Effector memory CD4-positive, alpha-beta T cell (primary cell): ENCODE data around the gene SLC4A1AP.
"Not testable (repeated sequence)": the region's sequence is repeated elsewhere in the genome, so short reads cannot be mapped to it uniquely, and the experiment has no call there.

ENCODE experiments used
- DNase-seq, 3 donors: peaks; one replicate each; pipeline ENCODE4 v3.0.0-alpha.2; 2020
- H3K27ac ChIP-seq: 2 replicates; pipeline ENCODE4 v1.7.0; 2013; ENCODE audit warnings: mild to moderate bottlenecking, low read length, moderate library complexity; ENCODE audit not compliant: insufficient read depth, poor library complexity, severe bottlenecking
- H3K27me3 ChIP-seq: replicated peaks from 2 replicates; pipeline ENCODE4 v1.7.0; 2013; ENCODE audit warnings: mild to moderate bottlenecking, low read length; ENCODE audit not compliant: insufficient read depth, control insufficient read depth, poor library complexity, severe bottlenecking
- H3K36me3 ChIP-seq: 2 replicates; pipeline ENCODE4 v1.7.0; 2013; ENCODE audit warnings: mild to moderate bottlenecking, low read length, moderate library complexity; ENCODE audit not compliant: control insufficient read depth, insufficient read depth
- H3K4me1 ChIP-seq: 2 replicates; pipeline ENCODE4 v1.7.0; 2013; ENCODE audit warnings: low read length, mild to moderate bottlenecking; ENCODE audit not compliant: control insufficient read depth, insufficient read depth, poor library complexity, severe bottlenecking
- H3K4me3 ChIP-seq: 2 replicates; pipeline ENCODE4 v1.7.0; 2013; ENCODE audit warnings: low read length, low read depth, mild to moderate bottlenecking; ENCODE audit not compliant: insufficient read depth, poor library complexity, severe bottlenecking
- H3K9me3 ChIP-seq: 2 replicates; pipeline ENCODE4 v1.7.0; 2013; ENCODE audit warnings: mild to moderate bottlenecking, low read length, moderate library complexity; ENCODE audit not compliant: control insufficient read depth
- total RNA-seq, 3 donors: gene quantifications; one replicate each; lab custom pipeline; 2026; lab: John Stamatoyannopoulos, UW

The SLC4A1AP gene
- 34.1 to 47.8 (median 45.1) reads per million in 3 donors for total RNA-seq

DNA sequence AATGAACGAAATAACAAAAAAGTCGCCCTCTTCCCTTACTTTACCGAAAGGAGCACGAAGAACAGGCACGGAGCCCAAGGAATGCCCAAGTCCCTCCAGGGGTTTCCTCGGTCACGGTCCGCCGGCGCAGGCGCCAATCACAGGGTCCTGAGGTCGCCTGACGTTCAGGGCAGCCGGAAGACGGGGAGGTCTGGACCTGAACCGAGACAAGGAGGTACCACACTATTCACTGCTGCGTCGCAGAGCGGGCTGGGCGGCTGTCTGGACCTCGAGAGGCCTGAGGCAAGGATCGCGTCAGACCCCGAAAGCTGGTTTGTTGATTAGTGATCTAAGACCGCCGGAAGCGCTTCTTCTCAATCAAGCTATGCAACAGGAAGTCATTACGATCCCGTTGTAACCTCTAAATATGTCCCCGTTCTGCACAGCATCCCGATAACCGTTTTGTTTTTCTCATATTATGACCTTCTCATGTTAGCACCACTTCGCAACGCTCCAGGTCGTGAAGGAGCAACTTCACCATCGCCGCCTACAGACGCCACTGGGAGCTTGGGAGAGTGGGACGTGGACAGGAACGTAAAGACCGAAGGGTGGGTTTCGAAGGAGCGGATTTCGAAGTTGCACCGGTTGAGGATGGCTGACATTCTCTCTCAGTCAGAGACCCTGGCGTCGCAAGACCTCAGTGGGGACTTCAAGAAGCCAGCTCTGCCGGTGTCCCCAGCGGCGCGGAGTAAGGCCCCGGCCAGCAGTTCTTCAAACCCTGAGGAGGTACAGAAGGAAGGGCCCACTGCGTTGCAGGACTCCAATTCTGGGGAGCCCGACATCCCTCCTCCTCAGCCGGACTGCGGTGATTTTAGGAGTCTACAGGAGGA is at the start of gene SLC4A1AP, which contains the start of gene SUPT7L:
Gene SLC4A1AP (plus strand): TSS at position 605 of the 869 bp plus-strand sequence. CDS start 26 bp downstream, at position 631.
Gene SUPT7L (minus strand): TSS at position 330 of the 869 bp plus-strand sequence. CDS start 1,422 bp downstream, outside the sequence.
- peak within 1 kb of the TSS; percentile 96 for H3K27ac ChIP-seq
- no peaks in the 10 kb centered on the region for H3K27me3 ChIP-seq
- peak within 1 kb of the TSS; percentile 88 for H3K4me3 ChIP-seq
- peak; percentile 48 to 67 (median 65) for DNase-seq
- H3K9me3 ChIP-seq, result no peaks in the 10 kb centered on the region
- H3K36me3 ChIP-seq, result peaks cover 32% of the 10 kb centered on the region
- peaks cover 19% of the 10 kb centered on the region for H3K4me1 ChIP-seq

GRCh38 chr2:27613985-27614384 is 49.7 kb upstream of the SLC4A1AP start:
- Histone ChIP-seq H3K27ac (no peak overlapping the region), H3K4me1 (no peaks in the 10 kb centered on the region), H3K27me3 (no peaks in the 10 kb centered on the region), H3K4me3 (no peak overlapping the region), H3K36me3 (peaks cover 64% of the 10 kb centered on the region), H3K9me3 (no peaks in the 10 kb centered on the region)
- no peak for DNase-seq

DNA sequence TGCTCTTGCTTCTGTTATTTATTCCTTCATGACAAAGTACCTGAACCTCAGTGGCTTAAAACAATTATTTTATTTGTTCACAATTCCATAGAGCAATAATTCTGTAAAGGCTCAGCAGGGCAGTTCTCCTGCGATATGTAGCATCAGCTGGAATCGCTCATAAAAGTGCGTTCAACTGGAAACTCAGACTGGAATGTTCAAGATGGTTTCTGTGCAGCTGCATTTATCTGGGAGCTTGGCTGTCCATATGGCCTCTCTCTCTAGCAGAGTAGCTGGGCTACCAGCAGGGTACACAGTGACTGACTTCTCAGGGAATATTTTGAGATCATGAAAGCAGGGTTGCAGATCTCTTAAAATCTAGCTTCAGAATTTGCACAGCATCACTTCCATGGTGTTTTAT is 48.4 kb upstream of the SLC4A1AP start:
- Histone ChIP-seq H3K9me3 (no peaks in the 10 kb centered on the region), H3K27me3 (no peaks in the 10 kb centered on the region), H3K27ac (no peak overlapping the region), H3K4me3 (no peak overlapping the region), H3K4me1 (no peaks in the 10 kb centered on the region), H3K36me3 (peaks cover 58% of the 10 kb centered on the region)
- no peak for DNase-seq

DNA sequence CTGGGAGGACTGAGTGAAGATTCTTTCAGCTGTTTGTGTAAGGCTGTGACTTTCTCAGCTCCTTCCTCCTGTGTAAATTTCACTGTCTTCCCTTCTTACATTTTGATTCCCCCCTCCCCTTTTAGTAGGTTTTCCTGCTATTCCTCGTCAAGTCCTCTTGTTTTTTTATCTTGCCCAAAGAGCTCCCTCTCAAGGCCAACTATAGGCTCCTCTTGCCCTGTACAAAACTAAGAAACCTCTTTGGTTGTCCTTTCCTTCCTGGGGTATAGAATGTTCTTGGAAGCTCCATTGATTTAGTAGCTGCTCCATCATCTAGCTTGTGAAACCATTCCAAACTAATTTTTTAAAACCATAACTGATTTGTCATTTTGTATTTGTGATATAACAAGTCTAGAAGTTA is 42.2 kb upstream of the SLC4A1AP start:
- Histone ChIP-seq H3K4me3 (no peak overlapping the region), H3K36me3 (peaks cover 67% of the 10 kb centered on the region), H3K27me3 (no peaks in the 10 kb centered on the region), H3K4me1 (no peaks in the 10 kb centered on the region), H3K9me3 (no peaks in the 10 kb centered on the region), H3K27ac (no peak overlapping the region)
- DNase-seq, result no peak

DNA sequence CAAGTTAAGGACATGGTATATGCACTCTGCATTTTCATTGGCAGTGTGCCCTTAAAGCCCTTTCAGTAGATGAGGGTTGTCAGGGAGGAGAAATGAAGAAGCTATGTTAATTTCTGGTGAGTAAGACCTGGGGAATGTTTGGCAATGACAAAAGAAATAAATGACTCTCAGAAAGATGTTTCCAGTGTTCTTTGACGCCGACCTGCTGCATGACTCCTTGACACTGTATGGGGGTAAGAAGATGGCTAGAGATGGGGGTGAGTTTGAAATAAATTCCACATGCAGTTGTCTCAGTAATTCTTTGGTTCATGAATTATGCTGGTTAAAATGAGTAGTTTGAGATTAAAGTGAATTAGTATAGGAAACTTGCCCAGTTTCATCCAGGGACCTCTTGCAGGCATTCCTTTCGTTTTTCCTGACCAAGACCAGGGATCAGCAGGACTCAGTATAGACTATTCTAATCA is 40.7 kb upstream of the SLC4A1AP start:
- Histone ChIP-seq H3K36me3 (peaks cover 53% of the 10 kb centered on the region), H3K9me3 (no peaks in the 10 kb centered on the region), H3K4me3 (no peak overlapping the region), H3K27me3 (no peaks in the 10 kb centered on the region), H3K27ac (no peak overlapping the region), H3K4me1 (no peaks in the 10 kb centered on the region)
- DNase-seq, result no peak

- peaks cover 6% of the 10 kb centered on the region for H3K4me1 ChIP-seq
- no peak overlapping the region for H3K4me3 ChIP-seq
- no peaks in the 10 kb centered on the region for H3K9me3 ChIP-seq
- H3K27ac ChIP-seq, result no peak overlapping the region
- no peaks in the 10 kb centered on the region for H3K27me3 ChIP-seq
- no peak for DNase-seq
- H3K36me3 ChIP-seq, result peaks cover 43% of the 10 kb centered on the region
Observed at GRCh38 chr2:27624943-27625342, 38.7 kb upstream of the SLC4A1AP start.

GRCh38 chr2:27626323-27626722 is 37.4 kb upstream of the SLC4A1AP start:
- not testable (repeated sequence) for H3K27ac ChIP-seq, H3K9me3 ChIP-seq, H3K27me3 ChIP-seq, H3K4me3 ChIP-seq, DNase-seq, H3K4me1 ChIP-seq
- peaks cover 40% of the 10 kb centered on the region for H3K36me3 ChIP-seq

DNA sequence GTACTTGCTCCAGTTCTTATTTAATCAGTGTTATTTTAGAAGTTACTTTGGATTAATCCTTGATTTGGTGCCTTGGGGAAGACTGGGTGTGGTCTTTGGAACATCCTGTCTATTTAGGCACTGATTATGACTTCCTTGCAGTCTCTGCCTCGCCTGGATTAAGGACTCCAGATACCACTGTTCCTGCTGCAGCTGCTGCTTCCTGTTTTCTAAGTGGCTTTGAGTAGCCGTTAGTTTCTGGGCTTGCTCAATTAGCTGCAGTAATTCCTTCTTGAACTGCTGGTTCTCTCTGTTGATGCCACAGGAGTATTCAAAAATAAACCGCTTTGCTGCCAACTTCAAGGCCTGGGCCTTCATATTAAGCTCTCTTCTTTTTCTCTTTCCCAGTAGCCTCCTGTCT is 36.8 kb upstream of the SLC4A1AP start:
- peaks cover 40% of the 10 kb centered on the region for H3K36me3 ChIP-seq
- H3K27ac ChIP-seq, H3K4me3 ChIP-seq, DNase-seq, H3K27me3 ChIP-seq, H3K9me3 ChIP-seq, H3K4me1 ChIP-seq: not testable (repeated sequence)

GRCh38 chr2:27627963-27628766 is 35.5 kb upstream of the SLC4A1AP start:
- no peak for DNase-seq
- peaks cover 36% of the 10 kb centered on the region for H3K36me3 ChIP-seq
- H3K4me1 ChIP-seq, result peaks cover 7% of the 10 kb centered on the region
- H3K27ac ChIP-seq, result peak overlapping the region; percentile 88
- H3K27me3 ChIP-seq, result no peaks in the 10 kb centered on the region
- H3K4me3 ChIP-seq, result peak overlapping the region; percentile 99
- H3K9me3 ChIP-seq, result no peaks in the 10 kb centered on the region
